GM18861 (cell line): ENCODE data around the gene UGT1A1.

Source experiments
- ATAC-seq: cut with Tn5 transposase; IDR thresholded peaks from one replicate; pipeline ENCODE4 v1.9.1; 2021; ENCODE audit not compliant: unreplicated experiment

UGT1A1 gene

DNA sequence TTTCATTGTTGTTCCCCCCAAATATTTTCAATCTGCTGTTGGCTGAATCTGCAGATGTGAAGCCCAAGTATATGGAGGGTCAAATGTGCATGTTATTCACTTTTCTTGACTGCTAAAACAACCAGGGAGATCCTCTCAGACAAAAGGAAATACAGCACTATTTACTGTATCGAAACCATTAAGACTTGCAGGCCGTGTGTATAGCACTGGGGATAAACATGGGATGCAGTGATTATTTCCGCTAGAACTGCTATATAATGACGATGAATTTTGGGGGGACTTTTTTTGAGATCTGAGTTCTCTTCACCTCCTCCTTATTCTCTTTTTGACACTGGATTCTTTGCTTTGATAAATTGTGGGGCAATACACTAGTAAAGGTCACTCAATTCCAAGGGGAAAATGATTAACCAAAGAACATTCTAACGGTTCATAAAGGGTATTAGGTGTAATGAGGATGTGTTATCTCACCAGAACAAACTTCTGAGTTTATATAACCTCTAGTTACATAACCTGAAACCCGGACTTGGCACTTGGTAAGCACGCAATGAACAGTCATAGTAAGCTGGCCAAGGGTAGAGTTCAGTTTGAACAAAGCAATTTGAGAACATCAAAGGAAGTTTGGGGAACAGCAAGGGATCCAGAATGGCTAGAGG is 3.5 kb upstream of the UGT1A1 start:
- ATAC-seq = no peak

DNA sequence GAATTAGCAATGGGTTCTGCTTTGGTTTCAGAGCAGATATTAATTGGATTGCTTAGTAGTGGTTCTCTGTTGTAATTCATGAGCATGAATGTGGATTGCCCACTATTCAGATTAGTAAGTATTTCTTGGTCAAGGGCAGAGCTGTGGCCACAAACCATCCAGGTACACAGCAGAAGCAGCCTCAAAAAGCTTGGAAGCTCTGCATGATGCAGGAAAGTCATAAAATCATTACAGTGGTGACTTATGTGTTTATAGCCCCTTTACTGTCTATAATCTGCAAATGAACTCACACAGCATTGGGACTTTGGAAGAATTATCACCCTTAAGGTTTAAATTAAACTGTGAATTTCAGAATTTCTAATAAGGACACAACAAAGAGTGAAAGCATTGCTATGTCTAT is 1.9 kb upstream of the UGT1A1 start:
- no peak for ATAC-seq

DNA sequence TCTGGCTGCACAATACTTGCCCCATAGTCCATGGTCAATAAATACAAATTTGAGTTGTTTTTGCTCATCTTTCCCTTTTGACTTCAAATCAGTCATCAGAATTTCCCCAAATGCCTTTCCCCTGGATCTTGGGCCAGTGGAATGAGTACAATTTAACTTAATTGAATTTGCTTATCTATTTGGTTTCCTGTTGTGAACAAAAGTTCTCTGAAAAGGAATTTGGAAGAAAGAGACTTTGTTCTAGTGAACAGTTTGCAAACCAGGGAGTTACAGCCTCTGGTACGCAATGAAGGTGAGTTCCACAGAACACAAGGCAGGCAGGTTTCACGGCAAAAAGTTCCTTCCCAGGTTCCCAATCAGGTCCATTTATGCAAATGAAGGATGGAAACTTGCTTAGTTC is 1.2 kb upstream of the UGT1A1 start:
- no peak for ATAC-seq

DNA sequence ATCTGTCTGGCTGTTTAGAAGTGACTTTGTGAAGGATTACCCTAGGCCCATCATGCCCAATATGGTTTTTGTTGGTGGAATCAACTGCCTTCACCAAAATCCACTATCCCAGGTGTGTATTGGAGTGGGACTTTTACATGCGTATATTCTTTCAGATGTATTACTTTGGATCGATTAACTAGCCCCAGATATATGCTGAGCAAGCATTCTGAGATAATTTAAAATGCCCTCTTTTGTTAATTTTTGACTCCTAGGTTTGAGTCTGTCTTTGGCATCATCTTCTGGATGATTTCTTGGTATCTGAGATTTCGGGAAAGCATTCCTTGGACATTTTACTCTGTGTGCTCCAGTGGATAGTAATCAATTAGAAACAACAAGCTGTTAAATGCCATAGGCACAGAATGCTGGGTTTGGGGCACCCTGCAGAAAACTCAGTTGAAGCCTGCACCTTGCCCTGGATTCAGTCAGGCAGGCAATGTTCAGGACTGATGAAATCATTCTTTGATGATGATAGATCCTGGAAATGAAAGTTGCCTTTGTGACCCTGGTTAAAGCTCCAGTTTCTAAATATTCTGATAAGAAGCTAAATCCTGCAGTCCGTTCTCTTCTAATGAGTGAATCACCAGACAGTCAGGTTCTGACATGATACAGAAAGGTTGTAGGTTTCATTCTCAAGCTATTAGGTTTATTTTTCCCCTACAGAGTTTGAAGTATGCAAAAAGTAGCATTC is 1.1 kb downstream of the UGT1A1 start:
- no peak for ATAC-seq

DNA sequence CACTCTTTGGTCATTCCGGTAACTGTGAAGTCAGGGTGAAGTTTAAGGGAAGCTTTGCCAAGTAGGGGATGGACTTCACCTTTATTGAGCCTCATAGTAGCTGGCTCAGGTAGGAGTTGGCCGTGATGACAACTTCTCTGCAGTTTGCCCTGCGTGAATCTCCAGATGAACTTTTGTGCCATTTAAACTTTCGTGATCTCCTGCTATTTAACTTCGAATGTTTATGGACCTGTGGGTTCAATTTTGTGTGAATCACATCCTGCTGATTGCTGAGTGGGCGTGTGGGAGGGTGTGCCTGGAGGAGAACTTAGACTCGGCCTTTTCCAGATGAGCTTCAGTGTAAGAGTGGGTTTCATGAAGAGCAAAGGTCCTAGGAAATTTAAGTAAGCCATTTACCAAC is 4.2 kb downstream of the UGT1A1 start:
- ATAC-seq = no peak

DNA sequence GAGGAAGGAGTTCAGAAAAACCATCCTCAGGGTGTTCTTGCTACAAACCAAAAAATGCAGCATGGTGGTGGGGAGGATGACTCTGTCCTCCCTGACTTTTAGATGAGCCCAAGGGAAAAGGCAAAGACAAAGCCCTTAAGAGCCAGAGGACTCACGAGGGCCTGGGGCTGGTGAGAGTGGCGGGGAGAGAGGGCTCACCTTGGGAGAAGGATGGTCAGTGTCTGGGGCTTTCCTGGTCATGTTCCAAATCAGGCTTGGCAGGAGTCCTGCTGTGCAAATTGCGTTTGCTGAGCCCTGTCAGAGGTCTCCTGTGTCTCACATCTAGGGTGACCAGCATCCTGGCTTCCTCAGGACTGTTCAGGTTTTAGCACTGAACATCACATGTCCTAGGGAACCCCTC is 4.7 kb downstream of the UGT1A1 start:
- no peak for ATAC-seq

DNA sequence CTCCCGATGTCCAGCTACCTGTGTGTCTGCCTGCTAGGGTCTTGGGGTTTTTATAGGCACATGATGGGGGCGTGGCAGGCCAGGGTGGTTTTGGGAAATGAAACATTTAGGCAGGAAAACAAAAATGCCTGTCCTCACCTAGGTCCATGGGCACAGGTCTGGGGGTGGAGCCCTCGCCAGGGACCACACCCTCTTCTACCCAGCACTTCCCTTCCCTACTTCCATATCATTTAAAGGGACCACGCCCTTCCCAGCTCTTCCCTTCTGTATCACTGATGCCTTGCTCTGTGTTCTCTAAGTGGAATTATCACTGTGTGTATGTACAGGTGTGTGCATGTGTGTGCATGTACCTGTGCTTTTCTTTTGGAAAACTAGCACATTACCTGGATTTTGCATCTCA is 6.3 kb downstream of the UGT1A1 start:
- no peak for ATAC-seq

DNA sequence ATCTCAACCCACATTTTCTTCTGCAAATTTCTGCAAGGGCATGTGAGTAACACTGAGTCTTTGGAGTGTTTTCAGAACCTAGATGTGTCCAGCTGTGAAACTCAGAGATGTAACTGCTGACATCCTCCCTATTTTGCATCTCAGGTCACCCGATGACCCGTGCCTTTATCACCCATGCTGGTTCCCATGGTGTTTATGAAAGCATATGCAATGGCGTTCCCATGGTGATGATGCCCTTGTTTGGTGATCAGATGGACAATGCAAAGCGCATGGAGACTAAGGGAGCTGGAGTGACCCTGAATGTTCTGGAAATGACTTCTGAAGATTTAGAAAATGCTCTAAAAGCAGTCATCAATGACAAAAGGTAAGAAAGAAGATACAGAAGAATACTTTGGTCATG is 8.0 kb downstream of the UGT1A1 start:
- no peak for ATAC-seq

DNA sequence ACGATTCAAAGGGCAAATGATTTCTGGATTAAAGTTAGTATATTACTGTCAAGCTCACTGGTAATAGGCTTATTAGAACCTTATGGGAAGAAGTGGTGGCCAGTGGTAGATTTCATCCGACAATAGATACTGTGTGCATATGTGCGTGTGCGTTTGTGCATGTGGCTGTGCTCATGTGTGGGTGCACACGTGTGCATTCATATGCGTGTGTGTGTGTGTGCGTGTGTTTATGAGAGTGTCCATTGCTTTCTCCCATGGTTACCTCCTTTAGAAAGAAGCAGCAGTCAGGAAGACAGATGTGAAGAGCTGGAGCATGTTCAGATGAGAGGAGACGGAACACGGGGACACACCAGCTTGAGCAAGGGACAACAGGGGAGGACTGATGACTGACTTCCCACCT is 9.2 kb downstream of the UGT1A1 start:
- no peak for ATAC-seq

DNA sequence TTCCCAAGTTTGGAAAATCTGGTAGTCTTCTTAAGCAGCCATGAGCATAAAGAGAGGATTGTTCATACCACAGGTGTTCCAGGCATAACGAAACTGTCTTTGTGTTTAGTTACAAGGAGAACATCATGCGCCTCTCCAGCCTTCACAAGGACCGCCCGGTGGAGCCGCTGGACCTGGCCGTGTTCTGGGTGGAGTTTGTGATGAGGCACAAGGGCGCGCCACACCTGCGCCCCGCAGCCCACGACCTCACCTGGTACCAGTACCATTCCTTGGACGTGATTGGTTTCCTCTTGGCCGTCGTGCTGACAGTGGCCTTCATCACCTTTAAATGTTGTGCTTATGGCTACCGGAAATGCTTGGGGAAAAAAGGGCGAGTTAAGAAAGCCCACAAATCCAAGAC is 12.1 kb downstream of the UGT1A1 start:
- no peak for ATAC-seq

DNA sequence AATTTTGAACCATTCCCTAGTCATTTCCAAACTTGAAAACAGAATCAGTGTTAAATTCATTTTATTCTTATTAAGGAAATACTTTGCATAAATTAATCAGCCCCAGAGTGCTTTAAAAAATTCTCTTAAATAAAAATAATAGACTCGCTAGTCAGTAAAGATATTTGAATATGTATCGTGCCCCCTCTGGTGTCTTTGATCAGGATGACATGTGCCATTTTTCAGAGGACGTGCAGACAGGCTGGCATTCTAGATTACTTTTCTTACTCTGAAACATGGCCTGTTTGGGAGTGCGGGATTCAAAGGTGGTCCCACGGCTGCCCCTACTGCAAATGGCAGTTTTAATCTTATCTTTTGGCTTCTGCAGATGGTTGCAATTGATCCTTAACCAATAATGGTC is 12.5 kb downstream of the UGT1A1 start:
- ATAC-seq = no peak

DNA sequence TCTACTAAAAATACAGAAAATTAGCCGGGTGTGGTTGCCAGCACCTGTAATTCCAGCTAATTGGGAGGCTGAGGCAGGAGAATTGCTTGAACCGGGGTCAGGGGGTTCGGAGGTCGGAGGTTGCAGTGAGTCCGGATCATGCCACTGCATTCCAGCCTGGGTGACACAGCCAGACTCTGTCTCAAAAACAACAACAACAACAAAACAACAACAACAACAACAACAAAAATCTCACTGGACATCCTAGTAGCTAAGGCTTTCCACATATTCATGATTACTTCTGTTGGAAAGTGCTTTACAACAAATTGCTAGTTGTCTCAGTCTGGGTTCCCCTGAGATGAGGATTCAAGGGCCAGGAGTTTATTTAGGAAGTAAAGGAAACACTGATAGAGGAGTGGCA is 13.8 kb downstream of the UGT1A1 start:
- no peak for ATAC-seq

DNA sequence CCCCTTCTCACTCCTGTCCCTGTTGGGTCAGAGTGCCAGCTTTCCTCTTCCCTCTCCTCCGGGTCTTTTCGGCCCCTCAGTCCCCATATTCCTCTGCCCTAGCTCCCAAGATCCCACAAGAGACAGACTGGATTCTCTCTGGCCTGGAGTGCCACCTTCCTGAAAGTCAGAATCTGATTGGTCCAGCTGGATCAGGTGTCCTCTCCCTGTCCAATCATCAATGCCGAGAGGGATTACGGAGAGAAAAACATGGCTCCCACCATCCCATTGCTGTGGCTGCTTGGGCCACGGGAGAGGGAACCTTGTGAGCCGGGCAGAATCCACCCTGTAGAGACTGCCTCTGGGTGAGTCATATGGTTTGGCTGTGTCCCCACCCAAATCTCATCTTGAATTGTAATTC is 15.3 kb downstream of the UGT1A1 start:
- no peak for ATAC-seq

DNA sequence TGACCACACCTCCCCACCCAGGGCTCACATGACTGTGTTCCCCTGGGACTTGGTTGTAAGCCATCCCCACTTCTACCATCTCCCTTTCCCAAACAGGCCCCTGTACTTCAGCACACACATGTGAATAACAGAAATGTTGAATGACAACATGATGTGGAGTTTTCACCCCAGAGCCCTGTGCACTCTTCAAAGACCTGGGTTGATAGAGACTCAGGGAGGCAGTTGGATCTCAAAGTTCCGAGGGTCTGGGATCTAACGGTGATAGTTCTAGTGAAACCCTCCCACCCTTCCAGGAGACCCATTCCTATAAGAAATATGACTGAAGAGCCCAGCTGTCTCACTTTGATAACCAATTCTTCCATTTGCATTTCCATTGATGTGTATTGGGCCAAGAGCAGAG is 18.0 kb downstream of the UGT1A1 start, which contains the start of gene MROH2A:
Gene MROH2A, plus strand, starts transcription at position 301 of the 400 bp plus-strand sequence. CDS start 1,029 bp downstream, outside the sequence.
- no peak for ATAC-seq

DNA sequence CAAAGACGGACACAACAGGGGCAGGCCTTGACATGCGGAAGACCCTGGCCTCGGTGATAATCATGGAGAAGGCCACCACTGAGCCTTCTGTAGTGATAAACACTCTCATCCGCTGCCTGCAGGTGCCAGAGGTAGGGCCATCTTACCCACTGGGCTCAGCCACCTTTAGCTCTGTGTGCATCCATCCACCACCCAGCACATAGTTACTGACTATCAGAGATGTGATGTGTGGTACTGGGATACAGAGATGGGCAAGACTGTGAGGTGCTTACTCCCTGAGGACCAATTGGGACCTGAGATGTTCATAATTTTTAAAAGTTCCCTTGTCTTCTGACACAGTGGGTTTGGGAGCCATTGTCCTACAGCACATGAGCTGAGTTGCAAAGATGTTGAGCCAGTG is 19.7 kb downstream of the UGT1A1 start:
- no peak for ATAC-seq

DNA sequence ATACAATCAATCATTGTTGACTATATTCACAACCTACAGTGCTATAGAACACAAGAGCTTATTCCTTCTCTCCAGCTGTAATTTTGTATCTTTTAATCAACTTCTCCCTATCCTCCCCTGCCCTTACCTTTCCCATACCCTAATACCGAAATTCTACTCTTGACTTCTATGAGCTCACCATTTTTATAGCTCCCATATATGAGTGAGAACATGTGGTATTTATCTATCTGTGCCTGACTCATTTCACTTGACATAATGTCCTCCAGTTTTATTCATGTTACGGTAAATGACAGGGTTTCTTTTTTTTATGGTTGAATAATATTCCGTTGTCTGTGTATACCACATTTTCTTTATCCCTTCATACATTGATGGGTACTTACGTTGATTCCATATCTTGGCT is 20.7 kb downstream of the UGT1A1 start:
- ATAC-seq = no peak

DNA sequence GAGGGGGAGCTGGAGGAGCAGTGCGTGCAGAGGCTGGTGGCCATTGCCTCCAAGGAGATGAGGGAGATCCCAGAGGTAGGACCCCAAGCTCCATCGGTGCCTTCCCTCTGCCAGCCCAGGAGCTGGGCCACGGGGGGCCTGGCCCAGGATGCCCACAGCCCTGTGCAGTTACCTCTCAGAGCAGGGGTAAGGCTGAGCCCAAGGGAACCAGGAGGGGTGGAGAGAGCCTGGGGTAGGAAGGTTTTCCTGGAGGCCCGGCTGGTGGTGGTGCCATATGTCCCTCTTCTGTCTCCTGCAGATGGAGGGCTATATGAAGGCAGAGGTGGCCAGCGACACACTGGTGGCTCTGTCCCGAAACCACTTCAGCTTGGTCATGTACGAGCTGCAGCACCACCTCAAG is 29.5 kb downstream of the UGT1A1 start:
- ATAC-seq = no peak

DNA sequence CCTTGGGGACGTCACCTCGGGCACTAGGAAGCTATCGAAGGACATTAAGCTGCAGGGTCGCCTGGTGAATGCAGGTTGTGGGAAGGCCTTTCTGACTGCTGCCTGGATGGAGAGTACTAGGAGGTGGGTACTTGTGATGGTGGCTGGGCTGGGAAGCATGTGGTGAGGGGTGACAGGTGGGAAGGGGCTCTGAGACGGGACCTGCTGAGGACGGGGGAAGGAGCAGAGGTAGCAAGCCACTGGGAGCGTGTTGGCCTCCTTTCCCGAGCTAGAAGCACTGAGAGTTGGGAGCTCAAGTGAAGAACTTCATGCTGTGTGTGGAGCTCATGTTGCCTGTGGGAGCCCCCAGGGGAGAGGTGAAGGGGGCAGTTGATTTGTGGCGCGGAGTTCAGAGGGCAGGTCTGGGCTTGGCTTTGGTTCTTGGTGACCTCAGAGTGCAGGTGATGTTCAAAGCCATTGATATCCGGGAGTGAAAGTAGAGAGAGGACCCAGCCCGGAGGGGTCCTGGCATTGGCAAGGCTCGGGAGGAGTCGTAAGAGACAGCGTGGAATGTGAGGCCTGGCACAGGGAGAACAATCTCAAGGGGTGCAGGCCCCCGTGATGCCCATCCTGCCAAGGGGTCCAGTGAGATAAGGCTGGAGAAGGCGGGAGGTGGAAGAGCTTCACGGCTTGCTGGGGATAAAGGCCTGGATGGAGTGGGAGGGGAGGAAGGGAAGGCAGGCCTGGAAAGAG is 31.2 kb downstream of the UGT1A1 start:
- no peak for ATAC-seq

DNA sequence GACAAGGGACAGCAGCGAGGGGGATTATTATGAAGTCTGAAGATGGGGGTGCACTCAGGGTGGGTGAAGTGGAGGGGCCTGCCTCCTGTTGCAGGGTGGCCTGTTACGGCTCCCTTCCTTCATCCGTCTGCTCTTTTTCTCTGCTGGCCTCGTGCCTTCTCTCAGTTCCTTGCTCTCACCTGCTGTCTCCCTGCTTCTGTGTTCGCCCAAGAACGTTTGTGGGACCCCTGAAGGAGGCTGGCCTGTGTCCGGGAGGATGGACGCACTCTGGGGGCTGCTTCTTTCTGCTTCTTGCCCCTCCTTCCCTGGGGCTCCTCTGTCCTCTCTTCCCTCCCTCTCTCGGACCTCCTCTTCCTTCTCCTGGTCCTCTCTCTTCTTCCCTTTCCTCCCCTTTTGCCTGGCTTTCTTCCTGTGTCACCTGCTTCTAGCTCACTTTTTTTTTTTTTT is 31.8 kb downstream of the UGT1A1 start:
- no peak for ATAC-seq

DNA sequence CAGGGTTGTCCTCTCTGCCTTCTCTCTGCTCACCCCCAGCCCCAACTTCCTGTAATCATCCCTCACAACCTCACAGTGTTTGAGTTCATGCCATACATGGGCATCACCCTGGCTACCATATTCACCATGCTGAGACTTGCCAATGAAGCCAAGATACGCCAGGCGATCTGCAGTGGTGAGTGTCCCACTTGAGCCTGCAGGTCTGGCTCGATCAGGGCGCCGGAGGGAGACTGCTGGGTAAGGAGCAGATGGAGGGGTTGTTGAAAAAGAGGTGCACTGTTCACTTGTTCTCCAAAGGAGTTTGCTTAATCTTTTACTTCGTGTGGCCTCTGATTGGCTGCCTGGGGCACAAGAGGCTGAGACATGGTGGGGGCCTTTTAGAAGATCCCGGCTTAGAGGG is 32.6 kb downstream of the UGT1A1 start:
- no peak for ATAC-seq

DNA sequence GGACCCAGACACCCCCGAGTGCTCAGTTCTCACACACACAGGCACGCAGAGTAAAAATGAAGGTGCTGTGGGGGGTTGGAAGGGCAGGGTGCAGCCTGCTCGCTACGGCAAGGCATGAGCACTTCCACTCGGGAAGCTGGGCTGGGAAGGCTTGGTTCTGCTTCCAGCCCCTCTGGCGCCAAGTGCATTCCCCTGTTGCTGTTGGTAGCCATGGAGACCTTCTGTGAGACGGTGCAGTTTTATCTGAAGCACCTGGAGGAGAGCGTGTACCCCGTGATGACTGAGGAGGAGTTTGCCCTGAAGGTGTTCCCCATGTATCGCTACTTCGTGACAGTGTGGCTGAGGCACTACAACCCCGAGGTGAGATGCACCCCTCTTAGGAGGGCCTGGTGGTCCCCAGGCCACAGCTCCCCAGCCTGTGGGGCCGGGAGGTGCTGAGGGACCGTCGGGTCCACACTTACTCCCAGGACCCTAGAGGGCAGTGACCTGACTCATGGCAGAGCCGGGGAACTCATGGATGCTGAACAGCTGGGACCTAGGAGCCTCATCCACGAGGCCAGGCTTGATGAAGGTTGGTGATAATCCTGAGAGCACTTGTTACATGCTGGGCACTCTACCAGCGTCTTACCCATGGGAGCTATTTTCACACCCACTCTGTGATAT is 33.5 kb downstream of the UGT1A1 start:
- ATAC-seq = no peak
